H1 (cell line): Measurements from ENCODE around the gene CEACAM7. TPM values are rescaled to one million over a fixed set of nuclear protein-coding genes. Genes with fewer than 3 reads are reported as not detected.

Experiments used
- CTCF ChIA-PET: fragments of 300-600 bp; sonication (Branson Sonifier 250); formaldehyde crosslinking; loops from one replicate; lab custom pipeline; 2021; ENCODE audit not compliant: partially characterized antibody; lab: Charles Lee
- POLR2A ChIA-PET: fragments of 300-600 bp; sonication (Branson Sonifier 250); formaldehyde crosslinking; loops from one replicate; lab custom pipeline; 2021; ENCODE audit warnings: inconsistent platforms; ENCODE audit not compliant: partially characterized antibody; lab: Charles Lee
- DNase-seq, 2 experiments: peaks; one replicate each; pipeline versions ENCODE4 v3.0.0 to v3.0.0-alpha.2; 2010 to 2022; ENCODE audit warnings: low spot score in 2 of 2, low read depth in 1 of 2, mixed read lengths in 1 of 2
- FAIRE-seq: peaks from 2 replicates; lab custom pipeline; 2011; peaks lifted over from hg19 to GRCh38; lab: Jason Lieb, UNC
- H2AFZ ChIP-seq: 2 replicates; pipeline ENCODE4 v1.8.1; 2012; ENCODE audit warnings: low read length, inconsistent platforms
- H2AK5ac ChIP-seq: 2 replicates; pipeline ENCODE4 v1.6.1; 2013; ENCODE audit warnings: low read depth, low read length
- H2BK120ac ChIP-seq: replicated peaks from 2 replicates; pipeline ENCODE3; 2013; ENCODE audit warnings: low read depth, low read length, inconsistent platforms
- H2BK12ac ChIP-seq: 2 replicates; pipeline ENCODE4 v1.6.1; 2013; ENCODE audit warnings: low read depth, low read length
- H2BK15ac ChIP-seq: 2 replicates; pipeline ENCODE4 v1.6.1; 2013; ENCODE audit warnings: low read length
- H2BK20ac ChIP-seq: 2 replicates; pipeline ENCODE4 v1.6.1; 2013; ENCODE audit warnings: low read length
- H2BK5ac ChIP-seq: 2 replicates; pipeline ENCODE4 v1.6.1; 2013; ENCODE audit warnings: low read depth, low read length
- H3K14ac ChIP-seq: 2 replicates; pipeline ENCODE4 v1.6.1; 2013; ENCODE audit warnings: inconsistent platforms; ENCODE audit not compliant: insufficient read length
- H3K18ac ChIP-seq: 2 replicates; pipeline ENCODE4 v1.6.1; 2013; ENCODE audit warnings: low read length; ENCODE audit errors: extremely low read depth
- H3K23ac ChIP-seq: 2 replicates; pipeline ENCODE4 v1.6.1; 2013; ENCODE audit warnings: inconsistent platforms; ENCODE audit not compliant: insufficient read length
- H3K23me2 ChIP-seq: 2 replicates; pipeline ENCODE4 v1.6.1; 2013; ENCODE audit warnings: low read depth, low read length
- H3K27ac ChIP-seq: 2 replicates; pipeline ENCODE4 v1.6.1; 2011; ENCODE audit warnings: low read depth, low read length, inconsistent platforms
- H3K27me3 ChIP-seq, 4 experiments: replicated peaks in 1 of 4; 1 replicate in 1 of 4; 2 replicates in 3 of 4; pipeline versions ENCODE4 v1.6.1 to v1.8.1; 2011 to 2013; ENCODE audit warnings: low read length in 3 of 4, mild to moderate bottlenecking in 3 of 4, inconsistent platforms in 2 of 4, mixed read lengths in 2 of 4, moderate library complexity in 1 of 4; ENCODE audit not compliant: control insufficient read depth in 3 of 4, insufficient read depth in 3 of 4; ENCODE audit errors: extremely low read depth in 1 of 4
- H3K36me3 ChIP-seq, 4 experiments: 2 replicates each; pipeline versions ENCODE4 v1.6.1 to v1.8.1; 2011 to 2013; ENCODE audit warnings: mild to moderate bottlenecking in 4 of 4, low read length in 3 of 4, moderate library complexity in 2 of 4, control low read depth in 1 of 4, inconsistent platforms in 1 of 4; ENCODE audit not compliant: insufficient read depth in 4 of 4, control insufficient read depth in 2 of 4
- H3K4ac ChIP-seq: replicated peaks from 2 replicates; pipeline ENCODE3; 2013; ENCODE audit warnings: low read length, low read depth, mixed read lengths, inconsistent platforms; ENCODE audit not compliant: insufficient read length
- H3K4me1 ChIP-seq, 4 experiments: replicated peaks in 1 of 4; 1 replicate in 1 of 4; 2 replicates in 3 of 4; pipeline versions ENCODE4 v1.6.1 to v1.8.1; 2011 to 2013; ENCODE audit warnings: low read length in 3 of 4, inconsistent platforms in 2 of 4, mixed read lengths in 1 of 4; ENCODE audit not compliant: insufficient read depth in 4 of 4, control insufficient read depth in 3 of 4
- H3K4me2 ChIP-seq, 2 experiments: 2 replicates each; pipeline versions ENCODE4 v1.6.1 to v1.8.1; 2011 to 2013; ENCODE audit warnings: low read depth in 2 of 2, low read length in 2 of 2, control low read depth in 1 of 2, inconsistent platforms in 1 of 2, mild to moderate bottlenecking in 1 of 2; ENCODE audit not compliant: insufficient read depth in 1 of 2
- H3K4me3 ChIP-seq, 4 experiments: fragments of 200-600, 300-600 bp in 1 of 4; sonication (generic), shearing (Covaris generic), sonication (Bioruptor Twin) in 1 of 4; 2 replicates each; pipeline versions ENCODE4 v1.5.1 to v1.8.1; 2011 to 2016; ENCODE audit warnings: low read length in 4 of 4, low read depth in 3 of 4, control low read depth in 2 of 4, inconsistent platforms in 2 of 4, mild to moderate bottlenecking in 2 of 4, mixed read lengths in 1 of 4, moderate library complexity in 1 of 4; ENCODE audit not compliant: insufficient read depth in 2 of 4; ENCODE audit errors: extremely low read depth in 1 of 4
- H3K56ac ChIP-seq: replicated peaks from 2 replicates; pipeline ENCODE3; 2013; ENCODE audit warnings: low read depth, mild to moderate bottlenecking, mixed read lengths, low read length, inconsistent platforms; ENCODE audit not compliant: insufficient read length
- H3K79me1 ChIP-seq: 2 replicates; pipeline ENCODE4 v1.6.1; 2013; ENCODE audit warnings: low read depth, low read length, control low read depth
- H3K79me2 ChIP-seq, 2 experiments: 2 replicates each; pipeline versions ENCODE4 v1.6.1 to v1.8.1; 2012 to 2013; ENCODE audit warnings: low read length in 2 of 2, mild to moderate bottlenecking in 2 of 2, inconsistent platforms in 1 of 2; ENCODE audit not compliant: insufficient read depth in 2 of 2, control insufficient read depth in 1 of 2
- H3K9ac ChIP-seq, 4 experiments: replicated peaks in 1 of 4; 1 replicate in 1 of 4; 2 replicates in 3 of 4; pipeline versions ENCODE4 v1.6.1 to v1.8.1; 2011 to 2013; ENCODE audit warnings: low read depth in 3 of 4, low read length in 3 of 4, control low read depth in 2 of 4, mild to moderate bottlenecking in 2 of 4, moderate library complexity in 2 of 4, inconsistent platforms in 1 of 4; ENCODE audit errors: extremely low read depth in 1 of 4
- H3K9me3 ChIP-seq, 2 experiments: 2 replicates each; pipeline versions ENCODE4 v1.6.1 to v1.8.1; 2012 to 2013; ENCODE audit warnings: mild to moderate bottlenecking in 2 of 2, moderate library complexity in 2 of 2, control low read depth in 1 of 2, inconsistent platforms in 1 of 2, low read depth in 1 of 2, low read length in 1 of 2, mixed read lengths in 1 of 2; ENCODE audit not compliant: insufficient read depth in 2 of 2
- H4K20me1 ChIP-seq, 2 experiments: replicated peaks in 1 of 2; 2 replicates each; pipeline versions ENCODE3 to v1.8.1; 2011 to 2013; ENCODE audit warnings: inconsistent platforms in 2 of 2, low read length in 2 of 2, mild to moderate bottlenecking in 1 of 2; ENCODE audit not compliant: insufficient read depth in 2 of 2, control insufficient read depth in 1 of 2
- H4K5ac ChIP-seq: 2 replicates; pipeline ENCODE4 v1.6.1; 2013; ENCODE audit warnings: low read length, low read depth, mixed read lengths, inconsistent platforms; ENCODE audit not compliant: insufficient read length
- H4K8ac ChIP-seq: 2 replicates; pipeline ENCODE4 v1.8.0; 2013; ENCODE audit warnings: mild to moderate bottlenecking, moderate library complexity, low read length, inconsistent platforms; ENCODE audit not compliant: insufficient read depth; ENCODE audit errors: extremely low read depth
- H4K91ac ChIP-seq: replicated peaks from 2 replicates; pipeline ENCODE3; 2013; ENCODE audit warnings: low read length, mixed read lengths, inconsistent platforms; ENCODE audit not compliant: insufficient read length
- BACH1 ChIP-seq: IDR thresholded peaks from 2 replicates; pipeline ENCODE4 v1.6.1; 2012; ENCODE audit warnings: low read length, improper control_type of control experiment
- CREB1 ChIP-seq: IDR thresholded peaks from 2 replicates; pipeline ENCODE4 v1.6.1; 2012; ENCODE audit warnings: inconsistent platforms
- CTBP2 ChIP-seq: IDR thresholded peaks from 2 replicates; pipeline ENCODE4 v1.7.0; 2011; ENCODE audit warnings: borderline replicate concordance, mild to moderate bottlenecking, moderate library complexity, mixed read lengths, low read length; ENCODE audit not compliant: insufficient read depth, insufficient read length
- EGR1 ChIP-seq: IDR thresholded peaks from 2 replicates; pipeline ENCODE4 v1.6.1; 2011; ENCODE audit warnings: low read depth, low read length, borderline replicate concordance
- EZH2 ChIP-seq: fragments of 200-600 bp; sonication (generic); IDR thresholded peaks from 2 replicates; pipeline ENCODE4 v1.7.1; 2012; ENCODE audit warnings: low read depth, mild to moderate bottlenecking, moderate library complexity, low read length, inconsistent platforms; ENCODE audit not compliant: severe bottlenecking
- HDAC2 ChIP-seq, 2 experiments: fragments of 300-600 bp in 1 of 2; sonication (generic) in 1 of 2; IDR thresholded peaks; 2 replicates each; pipeline ENCODE4 v1.6.1; 2011 to 2012; ENCODE audit warnings: low read depth in 2 of 2, low read length in 2 of 2, mild to moderate bottlenecking in 2 of 2, moderate library complexity in 2 of 2, borderline replicate concordance in 1 of 2, inconsistent platforms in 1 of 2
- KDM5A ChIP-seq: fragments of 200-600 bp; IDR thresholded peaks from 2 replicates; pipeline ENCODE4 v1.7.1; 2012; ENCODE audit warnings: mild to moderate bottlenecking, low read length, inconsistent platforms, mixed read lengths
- NANOG ChIP-seq: IDR thresholded peaks from 2 replicates; pipeline ENCODE4 v1.6.1; 2011; ENCODE audit warnings: low read length, low read depth, mild to moderate bottlenecking, inconsistent platforms; ENCODE audit not compliant: insufficient read depth, poor library complexity, severe bottlenecking
- RAD21 ChIP-seq, 2 experiments: IDR thresholded peaks in 1 of 2; conservative IDR thresholded peaks in 1 of 2; 2 replicates each; pipeline ENCODE4 v1.6.1; 2011; ENCODE audit warnings: low read depth in 2 of 2, low read length in 2 of 2, improper control_type of control experiment in 1 of 2, inconsistent platforms in 1 of 2, mild to moderate bottlenecking in 1 of 2, moderate library complexity in 1 of 2
- SIRT6 ChIP-seq: IDR thresholded peaks from one replicate; pipeline ENCODE4 v1.7.1; 2012; ENCODE audit warnings: low read length, inconsistent platforms
- SP2 ChIP-seq: IDR thresholded peaks from 2 replicates; pipeline ENCODE4 v1.6.1; 2012; ENCODE audit warnings: mild to moderate bottlenecking, low read length, inconsistent platforms
- TAF1 ChIP-seq: IDR thresholded peaks from 2 replicates; pipeline ENCODE4 v1.6.1; 2011; ENCODE audit warnings: mild to moderate bottlenecking, low read depth, low read length
- TAF7 ChIP-seq: optimal IDR thresholded peaks from 2 replicates; pipeline ENCODE3; 2011; ENCODE audit warnings: low read depth, mild to moderate bottlenecking, inconsistent platforms, low read length, moderate library complexity, borderline replicate concordance
- WGBS, 2 experiments: shearing (Covaris generic) in 1 of 2; methylation state at CpG; one replicate each; pipeline versions ENCODE4 v1.1.6 to v1.1.7; 2013 to 2015; ENCODE audit warnings: low lambda C conversion rate in 2 of 2, mixed read lengths in 2 of 2, inconsistent platforms in 1 of 2, low coverage in 1 of 2, missing lambda C conversion rate in 1 of 2; ENCODE audit not compliant: insufficient replicate concordance in 2 of 2, insufficient coverage in 1 of 2, insufficient read length in 1 of 2; ENCODE audit errors: extremely low coverage in 1 of 2, missing lambda C conversion rate in 1 of 2; 5-methylcytosine and 5-hydroxymethylcytosine counted together
- polyA plus RNA-seq, 7 experiments: library from polyadenylated mRNA; depleted of rRNA in 3 of 7; stranded (reverse) in 5 of 7; unstranded in 2 of 7; fragments of >200 nt in 5 of 7; fragments of 200-250 nt in 2 of 7; gene quantifications; 1 replicate in 5 of 7; 2 replicates in 1 of 7; 4 replicates in 1 of 7; pipeline versions ENCODE4 v1.2.1 to v1.2.3, GENCODE V29; 2011 to 2013; ENCODE audit warnings: missing spikeins in 2 of 7, mixed read lengths in 2 of 7
- total RNA-seq: library from RNA; stranded (reverse); fragmentation: NEBNext Ultra II Directional; extraction: Animal tissue kit (Norgen Biotek cat#: 25700); gene quantifications from 2 replicates; pipeline ENCODE4 v1.2.1, GENCODE V29; 2021
- TF ChIP-seq, protein P1 (sequence below): IDR thresholded peaks from 2 replicates; pipeline ENCODE4 v1.6.1; 2011; ENCODE audit warnings: low read depth, mild to moderate bottlenecking, low read length; ENCODE audit not compliant: insufficient read depth

CEACAM7 gene
- total and polyA plus RNA-seq, 2 of the 8 experiments (the other 6 are each of a cell fraction or from before 2014, with no cell fraction given): not detected

DNA sequence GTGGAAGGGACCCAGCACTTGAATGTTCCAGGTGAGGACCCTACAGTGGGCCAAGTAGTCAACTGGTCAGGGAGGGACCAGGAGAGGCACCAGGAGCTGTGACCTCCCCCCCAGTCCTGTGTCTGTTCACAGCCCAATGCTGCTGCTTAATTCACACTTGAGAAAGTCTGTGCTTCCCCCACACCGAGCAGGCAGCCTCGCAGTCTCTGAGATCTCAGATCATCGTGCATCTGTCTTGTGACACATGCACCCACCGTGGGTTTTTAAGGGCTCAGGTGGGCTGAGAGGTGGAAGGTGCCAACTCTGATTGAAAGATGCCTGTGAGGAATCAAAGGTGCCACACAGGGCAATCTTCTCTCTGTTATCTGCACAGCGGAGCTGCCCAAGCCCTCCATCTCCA is 26.5 kb upstream of the CEACAM7 start:
- H2BK5ac ChIP-seq: no peak overlapping the region
- no peak for FAIRE-seq
- H3K4ac ChIP-seq: no peak overlapping the region
- no peak overlapping the region for H2BK15ac ChIP-seq
- ChIA-PET CTCF (interaction anchor here (1.0 to 1.1 kb wide), 2 partner anchors 23 to 151 kb away, joined by 3 read pairs; no protein-coding TSS in a partner anchor), POLR2A (no interaction called here)
- H3K36me3 ChIP-seq: no peaks in the 10 kb centered on the region
- H3K23ac ChIP-seq: no peak overlapping the region
- no peaks in the 10 kb centered on the region for H3K4me1 ChIP-seq
- H4K20me1 ChIP-seq: no peaks in the 10 kb centered on the region
- no peak overlapping the region for H4K91ac ChIP-seq
- 89% methylated on average over 4 of the region's 5 CpGs; no CpG with 5 or more reads in 1 of the 2 experiments for WGBS, 2 experiments
- H3K18ac ChIP-seq: no peak overlapping the region
- no peak overlapping the region for H3K14ac ChIP-seq
- no peak overlapping the region for H3K56ac ChIP-seq
- H3K27me3 ChIP-seq: no peaks in the 10 kb centered on the region
- H3K9ac ChIP-seq: no peak overlapping the region
- H2BK20ac ChIP-seq: no peak overlapping the region
- H4K8ac ChIP-seq: no peak overlapping the region
- H2BK12ac ChIP-seq: no peak overlapping the region
- H2AFZ ChIP-seq: no peak overlapping the region
- H3K4me3 ChIP-seq: no peak overlapping the region
- no peak overlapping the region for H3K27ac ChIP-seq
- no peak overlapping the region for H2BK120ac ChIP-seq
- no peak overlapping the region for H2AK5ac ChIP-seq
- no peaks in the 10 kb centered on the region for H3K79me1 ChIP-seq
- H3K23me2 ChIP-seq: no peaks in the 10 kb centered on the region
- no peak for DNase-seq
- H3K79me2 ChIP-seq: no peaks in the 10 kb centered on the region
- no peak overlapping the region for H3K4me2 ChIP-seq
- H4K5ac ChIP-seq: no peak overlapping the region
- H3K9me3 ChIP-seq: peaks cover 75 to 93% of the 10 kb centered on the region in 2 experiments
- TF ChIP-seq TAF7: no peak
- TF ChIP-seq BACH1: no peak
- no peak for TF ChIP-seq SIRT6
- TF ChIP-seq, protein P1, sequence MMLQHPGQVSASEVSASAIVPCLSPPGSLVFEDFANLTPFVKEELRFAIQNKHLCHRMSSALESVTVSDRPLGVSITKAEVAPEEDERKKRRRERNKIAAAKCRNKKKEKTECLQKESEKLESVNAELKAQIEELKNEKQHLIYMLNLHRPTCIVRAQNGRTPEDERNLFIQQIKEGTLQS: no peak
- no peak for TF ChIP-seq NANOG
- no peak for TF ChIP-seq KDM5A
- no peak for TF ChIP-seq EZH2
- TF ChIP-seq HDAC2 (IDR thresholded peaks at IDR 0.05; ENCODE audit: borderline replicate concordance in 1 of 2, low read depth in 2 of 2, low read length in 2 of 2): no peak
- no peak for TF ChIP-seq SP2
- TF ChIP-seq TAF1: no peak
- TF ChIP-seq CTBP2: no peak
- no peak for TF ChIP-seq CREB1
- no peak for TF ChIP-seq EGR1
- TF ChIP-seq RAD21 (IDR thresholded peaks at IDR 0.05 in 1 of 2, conservative IDR thresholded peaks at IDR 0.05 in 1 of 2; ENCODE audit: low read depth in 2 of 2, low read length in 2 of 2): no peak
